Measurements from ENCODE around the gene SAMD3.
A peak's percentile ranks its signal among the peaks of the same experiment; 100 is the strongest.
"Not testable (repeated sequence)": the region's sequence is repeated elsewhere in the genome, so short reads cannot be mapped to it uniquely, and the experiment has no call there.

The SAMD3 gene

DNA sequence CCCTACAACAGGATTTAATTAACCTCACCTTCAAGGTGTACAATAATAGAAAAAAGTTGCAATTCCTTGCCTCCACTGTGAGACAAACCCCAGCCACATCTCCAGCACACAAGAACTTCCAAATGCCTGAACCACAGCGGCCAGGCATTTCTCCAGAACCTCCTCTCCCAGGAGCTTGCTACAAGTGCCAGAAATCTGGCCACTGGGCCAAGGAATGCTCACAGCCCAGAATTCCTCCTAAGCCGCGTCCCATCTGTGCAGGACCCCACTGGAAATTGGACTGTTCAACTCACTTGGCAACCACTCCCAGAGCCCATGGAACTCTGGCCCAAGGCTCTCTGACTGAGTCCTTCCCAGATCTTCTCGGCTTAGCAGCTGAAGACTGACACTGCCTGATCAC lies 28.3 kb downstream of the SAMD3 start:
- H3K27me3 ChIP-seq (ENCODE audit: control insufficient read depth in 1 of 2, insufficient read depth in 2 of 2, low read length in 2 of 2); H3K36me3 ChIP-seq (ENCODE audit: control insufficient read depth in 1 of 2, insufficient read depth in 2 of 2, low read length in 2 of 2); H3K9ac ChIP-seq (ENCODE audit: low read depth in 1 of 2, low read length in 2 of 2); H3K27ac ChIP-seq (ENCODE audit: low read depth, low read length); H3K4me1 ChIP-seq (ENCODE audit: control insufficient read depth in 1 of 2, insufficient read depth in 2 of 2, low read length in 2 of 2); H3K9me3 ChIP-seq (ENCODE audit: control insufficient read depth in 1 of 2, low read length in 2 of 2); H3K4me3 ChIP-seq (ENCODE audit: low read depth in 1 of 2, low read length in 2 of 2): not testable (repeated sequence)

DNA sequence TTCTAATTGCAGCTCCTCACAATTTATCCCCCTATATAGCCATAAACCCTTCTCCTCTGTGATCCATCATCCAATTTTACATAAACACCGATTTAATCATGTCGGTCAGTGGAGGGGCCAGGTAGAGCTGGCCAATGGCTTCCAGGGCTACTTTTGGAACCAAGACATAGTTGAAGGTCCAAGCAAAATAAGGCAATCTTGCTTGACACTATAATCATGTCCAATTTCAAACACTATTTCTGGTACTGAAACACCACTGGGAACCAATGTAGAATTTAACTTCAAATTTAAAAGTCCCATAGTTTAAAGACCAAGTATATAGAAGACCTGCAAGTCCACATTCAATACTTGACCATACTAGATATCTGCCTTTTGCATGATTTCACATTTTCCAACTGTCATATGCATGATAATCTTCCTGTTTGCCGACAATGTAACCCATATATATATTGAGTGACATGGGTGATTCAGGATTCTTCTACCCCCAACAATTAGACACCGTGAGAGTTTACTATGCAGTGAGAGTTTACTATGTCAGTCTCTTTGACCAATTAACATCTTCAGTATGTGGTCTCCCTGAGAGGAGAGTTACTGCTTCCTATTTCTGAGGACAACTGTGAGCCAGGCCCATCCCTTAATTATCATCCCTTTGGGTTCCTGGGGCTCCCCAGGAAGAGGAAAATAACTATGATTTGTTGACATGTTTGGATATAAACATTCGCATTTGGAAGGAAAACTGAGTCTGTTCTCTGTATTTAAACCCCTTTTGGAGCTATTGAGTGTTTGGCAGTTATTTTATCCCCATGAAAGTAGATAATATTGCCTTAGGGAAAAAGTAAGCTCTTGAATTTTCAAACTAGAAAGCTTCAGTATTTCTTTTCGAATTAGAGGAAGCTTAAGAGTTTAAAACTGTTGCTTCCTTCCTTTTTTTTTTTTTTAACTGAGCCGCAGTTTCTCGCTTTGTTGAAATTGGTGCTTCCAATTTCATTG lies 31.8 kb downstream of the SAMD3 start:
- H3K27ac ChIP-seq (ENCODE audit: low read depth, low read length), result no peak overlapping the region

DNA sequence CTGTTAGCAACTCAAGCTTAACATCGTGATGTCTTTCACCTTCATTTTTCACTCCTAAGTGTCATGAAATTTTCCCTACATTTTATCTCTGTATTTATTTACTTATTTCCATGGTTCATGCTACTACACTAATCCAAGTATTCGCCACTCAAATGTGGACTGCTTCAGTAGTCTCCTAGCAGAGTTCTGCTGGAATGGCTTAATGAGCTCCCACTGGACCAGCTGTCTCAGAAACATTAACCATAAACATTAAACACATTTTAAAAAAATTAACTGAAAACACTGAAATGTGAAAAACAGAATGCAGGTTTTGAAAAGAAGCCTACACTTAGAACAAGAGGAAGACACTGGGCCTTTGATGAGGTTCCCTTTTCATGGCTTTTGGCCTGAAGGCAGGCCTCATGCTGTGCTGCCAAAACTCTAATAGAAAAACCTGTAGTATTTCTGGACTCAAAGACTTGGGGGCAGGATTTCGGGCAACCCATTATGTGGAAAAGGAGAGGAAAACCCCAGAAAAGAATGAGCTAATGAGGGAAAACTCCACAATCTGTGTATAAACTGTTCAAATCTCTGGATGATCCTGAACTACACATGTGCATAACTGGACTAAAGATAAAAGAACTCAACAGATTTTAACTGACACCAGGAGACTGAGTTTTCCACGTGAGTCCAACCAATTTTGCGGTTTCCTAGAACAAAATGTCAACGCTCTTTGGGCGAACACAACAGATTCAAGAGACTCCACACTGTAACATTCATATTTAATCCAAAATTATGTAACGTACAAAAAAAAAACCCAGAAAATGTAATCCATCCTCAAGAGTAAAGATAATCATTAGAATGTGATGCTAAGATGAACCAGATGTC lies 33.0 kb downstream of the SAMD3 start:
- Histone ChIP-seq H3K9me3 (ENCODE audit: control insufficient read depth in 1 of 2, low read length in 2 of 2) (no peaks in the 10 kb centered on the region), H3K27ac (ENCODE audit: low read depth, low read length) (no peak overlapping the region), H3K27me3 (ENCODE audit: control insufficient read depth in 1 of 2, insufficient read depth in 2 of 2, low read length in 2 of 2) (no peaks in the 10 kb centered on the region), H3K4me1 (ENCODE audit: control insufficient read depth in 1 of 2, insufficient read depth in 2 of 2, low read length in 2 of 2) (no peaks in the 10 kb centered on the region), H3K36me3 (ENCODE audit: control insufficient read depth in 1 of 2, insufficient read depth in 2 of 2, low read length in 2 of 2) (no peaks in the 10 kb centered on the region), H3K9ac (ENCODE audit: low read depth in 1 of 2, low read length in 2 of 2) (no peak overlapping the region), H3K4me3 (ENCODE audit: low read depth in 1 of 2, low read length in 2 of 2) (no peak overlapping the region)

More for the DNA sequence above, 31.8 kb downstream of the SAMD3 start:
- H3K27me3 ChIP-seq (ENCODE audit: control insufficient read depth in 1 of 2, insufficient read depth in 2 of 2, low read length in 2 of 2), result no peaks in the 10 kb centered on the region
- no peaks in the 10 kb centered on the region for H3K36me3 ChIP-seq (ENCODE audit: control insufficient read depth in 1 of 2, insufficient read depth in 2 of 2, low read length in 2 of 2)
- H3K9me3 ChIP-seq (ENCODE audit: control insufficient read depth in 1 of 2, low read length in 2 of 2), result no peaks in the 10 kb centered on the region
- no peak overlapping the region for H3K9ac ChIP-seq (ENCODE audit: low read depth in 1 of 2, low read length in 2 of 2)
- H3K4me3 ChIP-seq (ENCODE audit: low read depth in 1 of 2, low read length in 2 of 2), result no peak overlapping the region
- no peaks in the 10 kb centered on the region for H3K4me1 ChIP-seq (ENCODE audit: control insufficient read depth in 1 of 2, insufficient read depth in 2 of 2, low read length in 2 of 2)

- Histone ChIP-seq H3K4me3 (ENCODE audit: low read depth in 1 of 2, low read length in 2 of 2) (no peak overlapping the region), H3K9ac (ENCODE audit: low read depth in 1 of 2, low read length in 2 of 2) (no peak overlapping the region), H3K27ac (ENCODE audit: low read depth, low read length) (no peak overlapping the region), H3K9me3 (ENCODE audit: control insufficient read depth in 1 of 2, low read length in 2 of 2) (no peaks in the 10 kb centered on the region), H3K4me1 (ENCODE audit: control insufficient read depth in 1 of 2, insufficient read depth in 2 of 2, low read length in 2 of 2) (no peaks in the 10 kb centered on the region), H3K27me3 (ENCODE audit: control insufficient read depth in 1 of 2, insufficient read depth in 2 of 2, low read length in 2 of 2) (no peaks in the 10 kb centered on the region), H3K36me3 (ENCODE audit: control insufficient read depth in 1 of 2, insufficient read depth in 2 of 2, low read length in 2 of 2) (no peaks in the 10 kb centered on the region)
These were observed 34.4 kb downstream of the SAMD3 start for GRCh38 chr6:130188207-130188899.

DNA sequence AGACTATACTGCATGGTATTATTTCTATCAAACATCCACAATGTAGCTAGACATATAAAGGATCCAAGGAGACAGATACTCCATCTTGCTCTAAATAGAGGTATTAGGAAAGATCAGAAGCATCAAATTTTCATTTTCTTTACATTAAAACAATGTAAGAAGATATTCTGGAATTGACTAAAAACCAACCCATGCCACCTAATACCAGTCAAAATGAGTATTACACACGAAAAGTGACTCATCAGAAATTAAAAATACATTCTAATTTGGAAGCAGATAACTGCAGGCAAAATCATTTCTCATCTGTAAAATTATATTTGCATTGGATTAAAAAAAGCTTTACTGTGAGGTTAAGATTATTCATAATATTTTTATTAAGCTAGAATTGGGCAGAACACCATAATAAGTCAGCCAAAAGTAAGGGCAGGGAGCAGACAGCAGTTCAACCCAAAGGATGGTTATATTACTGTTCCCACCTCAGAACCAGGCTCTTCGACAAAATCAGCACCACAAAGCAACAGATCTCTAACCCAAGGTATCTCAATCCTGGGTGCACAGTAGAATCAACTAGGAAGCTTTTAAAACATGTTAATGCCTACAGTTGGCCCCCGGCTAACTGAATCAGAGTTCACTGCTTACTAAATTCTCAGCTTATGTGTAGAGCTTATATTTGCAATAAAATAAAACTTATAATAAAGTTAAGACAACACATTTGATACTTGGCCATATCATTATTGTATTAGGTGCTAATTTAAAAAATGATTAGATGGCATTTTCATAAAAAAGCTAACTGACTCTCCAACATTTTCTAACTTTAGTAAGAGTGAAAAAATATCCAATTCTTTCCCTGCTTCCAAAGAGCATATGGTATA lies 35.2 kb downstream of the SAMD3 start:
- no peak overlapping the region for H3K4me3 ChIP-seq (ENCODE audit: low read depth in 1 of 2, low read length in 2 of 2)
- H3K4me1 ChIP-seq (ENCODE audit: control insufficient read depth in 1 of 2, insufficient read depth in 2 of 2, low read length in 2 of 2), result no peaks in the 10 kb centered on the region
- H3K27ac ChIP-seq (ENCODE audit: low read depth, low read length), result no peak overlapping the region
- H3K36me3 ChIP-seq (ENCODE audit: control insufficient read depth in 1 of 2, insufficient read depth in 2 of 2, low read length in 2 of 2), result no peaks in the 10 kb centered on the region
- no peak overlapping the region for H3K9ac ChIP-seq (ENCODE audit: low read depth in 1 of 2, low read length in 2 of 2)
- no peaks in the 10 kb centered on the region for H3K9me3 ChIP-seq (ENCODE audit: control insufficient read depth in 1 of 2, low read length in 2 of 2)
- H3K27me3 ChIP-seq (ENCODE audit: control insufficient read depth in 1 of 2, insufficient read depth in 2 of 2, low read length in 2 of 2), result no peaks in the 10 kb centered on the region

DNA sequence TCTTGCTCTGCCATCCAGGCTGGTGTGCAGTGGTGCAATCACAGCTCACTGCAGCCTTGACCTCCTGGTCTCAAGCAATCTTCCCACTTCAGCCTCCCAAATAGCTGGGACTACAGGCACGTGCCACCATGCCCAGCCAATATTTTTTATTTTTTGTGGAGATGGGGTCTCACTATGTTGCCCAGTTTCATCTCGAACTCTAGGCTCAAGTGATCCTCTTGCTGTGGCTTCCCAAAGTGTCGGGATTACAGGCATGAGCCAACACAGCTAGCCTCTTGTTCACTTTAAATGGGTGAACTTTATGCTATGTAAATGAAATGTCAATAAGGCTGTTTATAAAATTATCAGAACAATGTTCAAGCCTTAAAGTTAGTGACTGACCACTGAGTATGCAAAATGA lies 37.1 kb downstream of the SAMD3 start:
- Histone ChIP-seq H3K4me1 (ENCODE audit: control insufficient read depth in 1 of 2, insufficient read depth in 2 of 2, low read length in 2 of 2) (no peaks in the 10 kb centered on the region), H3K4me3 (ENCODE audit: low read depth in 1 of 2, low read length in 2 of 2) (no peak overlapping the region), H3K9ac (ENCODE audit: low read depth in 1 of 2, low read length in 2 of 2) (no peak overlapping the region), H3K27me3 (ENCODE audit: control insufficient read depth in 1 of 2, insufficient read depth in 2 of 2, low read length in 2 of 2) (no peaks in the 10 kb centered on the region), H3K9me3 (ENCODE audit: control insufficient read depth in 1 of 2, low read length in 2 of 2) (no peaks in the 10 kb centered on the region), H3K36me3 (ENCODE audit: control insufficient read depth in 1 of 2, insufficient read depth in 2 of 2, low read length in 2 of 2) (no peaks in the 10 kb centered on the region), H3K27ac (ENCODE audit: low read depth, low read length) (no peak overlapping the region)

- no peak overlapping the region for H3K9ac ChIP-seq (ENCODE audit: low read depth in 1 of 2, low read length in 2 of 2)
- no peaks in the 10 kb centered on the region for H3K9me3 ChIP-seq (ENCODE audit: control insufficient read depth in 1 of 2, low read length in 2 of 2)
- H3K27ac ChIP-seq (ENCODE audit: low read depth, low read length), result no peak overlapping the region
- H3K4me3 ChIP-seq (ENCODE audit: low read depth in 1 of 2, low read length in 2 of 2), result peak overlapping the region in 1 of 2 donors; percentile 7
- H3K4me1 ChIP-seq (ENCODE audit: control insufficient read depth in 1 of 2, insufficient read depth in 2 of 2, low read length in 2 of 2), result no peaks in the 10 kb centered on the region
- H3K36me3 ChIP-seq (ENCODE audit: control insufficient read depth in 1 of 2, insufficient read depth in 2 of 2, low read length in 2 of 2), result no peaks in the 10 kb centered on the region
- H3K27me3 ChIP-seq (ENCODE audit: control insufficient read depth in 1 of 2, insufficient read depth in 2 of 2, low read length in 2 of 2), result no peaks in the 10 kb centered on the region
These were observed 39.2 kb downstream of the SAMD3 start for GRCh38 chr6:130183271-130184222.

DNA sequence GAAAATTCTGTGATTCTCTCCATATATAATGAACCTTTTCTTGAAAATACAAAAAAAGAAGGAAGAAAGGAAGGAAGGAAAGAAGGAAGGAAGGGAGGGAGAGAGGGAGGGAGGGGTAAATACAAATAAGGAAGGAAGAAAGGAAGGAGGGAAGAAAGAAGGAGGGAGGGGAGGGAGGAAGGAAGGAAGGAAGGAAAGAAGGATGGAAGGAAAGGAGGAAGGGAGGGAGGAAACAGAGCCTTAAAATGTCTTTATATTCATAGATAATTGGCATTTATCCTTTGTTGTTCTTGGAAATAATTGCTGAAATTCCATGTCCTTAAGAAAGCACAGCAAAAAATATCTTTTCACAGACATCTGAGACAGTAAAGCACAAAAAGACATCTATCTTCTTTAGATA lies 40.3 kb downstream of the SAMD3 start:
- Histone ChIP-seq H3K27ac (ENCODE audit: low read depth, low read length) (no peak overlapping the region), H3K4me1 (ENCODE audit: control insufficient read depth in 1 of 2, insufficient read depth in 2 of 2, low read length in 2 of 2) (no peaks in the 10 kb centered on the region), H3K9ac (ENCODE audit: low read depth in 1 of 2, low read length in 2 of 2) (no peak overlapping the region)

More for the DNA sequence above, 40.3 kb downstream of the SAMD3 start:
- Histone ChIP-seq H3K36me3 (ENCODE audit: control insufficient read depth in 1 of 2, insufficient read depth in 2 of 2, low read length in 2 of 2) (no peaks in the 10 kb centered on the region), H3K9me3 (ENCODE audit: control insufficient read depth in 1 of 2, low read length in 2 of 2) (no peaks in the 10 kb centered on the region), H3K4me3 (ENCODE audit: low read depth in 1 of 2, low read length in 2 of 2) (no peak overlapping the region), H3K27me3 (ENCODE audit: control insufficient read depth in 1 of 2, insufficient read depth in 2 of 2, low read length in 2 of 2) (no peaks in the 10 kb centered on the region)

All from duodenal mucosa (tissue), 2 donors.